SK-N-SH treated with all-trans-retinoic acid at 6 μM for 48 hours (cell line): ENCODE results near the gene HGS.

Experiments used
- ATAC-seq: fragments of 200-7000 bp; cut with Tn5 transposase; 3 replicates; pipeline ENCODE4 v1.9.1; 2020; ENCODE audit warnings: mild to moderate bottlenecking, moderate library complexity
- ARNTL ChIP-seq: fragments of 450-650 bp; formaldehyde crosslinking; IDR thresholded peaks from 2 replicates; pipeline ENCODE4 v1.5.0; 2020; ENCODE audit warnings: low read depth, mild to moderate bottlenecking, moderate library complexity, borderline replicate concordance
- BACH2 ChIP-seq: fragments of 250-450 bp; sonication (Bioruptor Pico); IDR thresholded peaks from 2 replicates; pipeline ENCODE4 v1.9.0; 2021; ENCODE audit warnings: mild to moderate bottlenecking, borderline replicate concordance
- CREB5 ChIP-seq: fragments of 250-450 bp; sonication (Bioruptor Pico); IDR thresholded peaks from 2 replicates; pipeline ENCODE4 v1.5.1; 2020; ENCODE audit warnings: low read depth, mild to moderate bottlenecking, moderate library complexity
- CSDC2 ChIP-seq: fragments of 250-450 bp; sonication (Bioruptor Pico); IDR thresholded peaks from 2 replicates; pipeline ENCODE4 v1.5.0; 2020; ENCODE audit warnings: mild to moderate bottlenecking, moderate library complexity
- CSRNP3 ChIP-seq: fragments of 250-450 bp; sonication (Bioruptor Pico); IDR thresholded peaks from 2 replicates; pipeline ENCODE4 v1.5.1; 2021; ENCODE audit warnings: mild to moderate bottlenecking, moderate library complexity
- ESRRG ChIP-seq: fragments of 250-450 bp; sonication (Bioruptor Pico); IDR thresholded peaks from 2 replicates; pipeline ENCODE4 v1.6.1; 2021; ENCODE audit warnings: mild to moderate bottlenecking
- GLIS3 ChIP-seq: fragments of 250-450 bp; sonication (Bioruptor Pico); IDR thresholded peaks from 2 replicates; pipeline ENCODE4 v1.5.0; 2020; ENCODE audit warnings: mild to moderate bottlenecking, moderate library complexity
- ISL1 ChIP-seq: fragments of 250-450 bp; sonication (Bioruptor Pico); IDR thresholded peaks from 2 replicates; pipeline ENCODE4 v2.1.2; 2022; ENCODE audit warnings: mild to moderate bottlenecking, moderate library complexity
- OSR1 ChIP-seq: fragments of 250-450 bp; sonication (Bioruptor Pico); IDR thresholded peaks from 2 replicates; pipeline ENCODE4 v1.8.0; 2022; ENCODE audit warnings: moderate library complexity, mild to moderate bottlenecking, inconsistent platforms
- PATZ1 ChIP-seq: fragments of 250-450 bp; sonication (Bioruptor Pico); IDR thresholded peaks from 2 replicates; pipeline ENCODE4 v1.8.0; 2020; ENCODE audit warnings: mild to moderate bottlenecking, moderate library complexity, borderline replicate concordance
- POU6F1 ChIP-seq: fragments of 250-450 bp; sonication (Bioruptor Pico); IDR thresholded peaks from 2 replicates; pipeline ENCODE4 v1.8.0; 2021; ENCODE audit warnings: low read depth, mild to moderate bottlenecking, moderate library complexity, borderline replicate concordance
- PPARA ChIP-seq: fragments of 250-450 bp; sonication (Bioruptor Pico); IDR thresholded peaks from 2 replicates; pipeline ENCODE4 v1.5.0; 2020; ENCODE audit warnings: mild to moderate bottlenecking, borderline replicate concordance
- RARB ChIP-seq: fragments of 250-450 bp; sonication (Bioruptor Pico); IDR thresholded peaks from 2 replicates; pipeline ENCODE4 v1.8.0; 2021; ENCODE audit warnings: mild to moderate bottlenecking, moderate library complexity
- SNAI2 ChIP-seq: fragments of 250-450 bp; sonication (Bioruptor Pico); IDR thresholded peaks from 2 replicates; pipeline ENCODE4 v1.5.0; 2020; ENCODE audit warnings: mild to moderate bottlenecking, moderate library complexity
- TOX ChIP-seq: fragments of 250-450 bp; sonication (Bioruptor Pico); IDR thresholded peaks from 2 replicates; pipeline ENCODE4 v1.8.0; 2021; ENCODE audit warnings: mild to moderate bottlenecking, moderate library complexity, borderline replicate concordance
- ZC3H10 ChIP-seq: fragments of 250-450 bp; sonication (Bioruptor Pico); IDR thresholded peaks from 2 replicates; pipeline ENCODE4 v1.5.1; 2021; ENCODE audit warnings: mild to moderate bottlenecking, moderate library complexity
- ZFP3 ChIP-seq: fragments of 250-450 bp; sonication (Bioruptor Pico); IDR thresholded peaks from 2 replicates; pipeline ENCODE4 v1.5.0; 2020; ENCODE audit warnings: mild to moderate bottlenecking, moderate library complexity
- ZFP30 ChIP-seq: fragments of 450-650 bp; formaldehyde crosslinking; IDR thresholded peaks from 2 replicates; pipeline ENCODE4 v1.5.0; 2022; ENCODE audit warnings: mild to moderate bottlenecking, moderate library complexity
- ZNF565 ChIP-seq: fragments of 450-650 bp; formaldehyde crosslinking; conservative IDR thresholded peaks from 2 replicates; pipeline ENCODE4 v1.5.0; 2020; ENCODE audit warnings: low read depth, mild to moderate bottlenecking, moderate library complexity
- ZNF70 ChIP-seq: fragments of 450-650 bp; formaldehyde crosslinking; IDR thresholded peaks from 2 replicates; pipeline ENCODE4 v1.5.0; 2020; ENCODE audit warnings: mild to moderate bottlenecking, moderate library complexity
- ZNF8 ChIP-seq: fragments of 450-650 bp; formaldehyde crosslinking; IDR thresholded peaks from 2 replicates; pipeline ENCODE4 v1.5.0; 2020; ENCODE audit warnings: mild to moderate bottlenecking, moderate library complexity
- TF ChIP-seq, protein P1 (sequence below): fragments of 250-450 bp; sonication (Bioruptor Pico); IDR thresholded peaks from 2 replicates; pipeline ENCODE4 v1.5.0; 2020; ENCODE audit warnings: mild to moderate bottlenecking, moderate library complexity

Gene HGS

GRCh38 chr17:81646869-81647600 is 36.8 kb upstream of the HGS start:
- no peak for ATAC-seq
- TF ChIP-seq GLIS3 (CRISPR knock-in tag), result no peak
- TF ChIP-seq OSR1 (CRISPR knock-in tag), result no peak
- no peak for TF ChIP-seq CREB5 (CRISPR knock-in tag)
- no peak for TF ChIP-seq ARNTL (CRISPR knock-in tag)
- TF ChIP-seq PATZ1 (CRISPR knock-in tag), result no peak
- no peak for TF ChIP-seq ZC3H10 (CRISPR knock-in tag)
- TF ChIP-seq ZFP30 (CRISPR knock-in tag), result no peak
- no peak for TF ChIP-seq TOX (CRISPR knock-in tag)
- TF ChIP-seq, protein P1, sequence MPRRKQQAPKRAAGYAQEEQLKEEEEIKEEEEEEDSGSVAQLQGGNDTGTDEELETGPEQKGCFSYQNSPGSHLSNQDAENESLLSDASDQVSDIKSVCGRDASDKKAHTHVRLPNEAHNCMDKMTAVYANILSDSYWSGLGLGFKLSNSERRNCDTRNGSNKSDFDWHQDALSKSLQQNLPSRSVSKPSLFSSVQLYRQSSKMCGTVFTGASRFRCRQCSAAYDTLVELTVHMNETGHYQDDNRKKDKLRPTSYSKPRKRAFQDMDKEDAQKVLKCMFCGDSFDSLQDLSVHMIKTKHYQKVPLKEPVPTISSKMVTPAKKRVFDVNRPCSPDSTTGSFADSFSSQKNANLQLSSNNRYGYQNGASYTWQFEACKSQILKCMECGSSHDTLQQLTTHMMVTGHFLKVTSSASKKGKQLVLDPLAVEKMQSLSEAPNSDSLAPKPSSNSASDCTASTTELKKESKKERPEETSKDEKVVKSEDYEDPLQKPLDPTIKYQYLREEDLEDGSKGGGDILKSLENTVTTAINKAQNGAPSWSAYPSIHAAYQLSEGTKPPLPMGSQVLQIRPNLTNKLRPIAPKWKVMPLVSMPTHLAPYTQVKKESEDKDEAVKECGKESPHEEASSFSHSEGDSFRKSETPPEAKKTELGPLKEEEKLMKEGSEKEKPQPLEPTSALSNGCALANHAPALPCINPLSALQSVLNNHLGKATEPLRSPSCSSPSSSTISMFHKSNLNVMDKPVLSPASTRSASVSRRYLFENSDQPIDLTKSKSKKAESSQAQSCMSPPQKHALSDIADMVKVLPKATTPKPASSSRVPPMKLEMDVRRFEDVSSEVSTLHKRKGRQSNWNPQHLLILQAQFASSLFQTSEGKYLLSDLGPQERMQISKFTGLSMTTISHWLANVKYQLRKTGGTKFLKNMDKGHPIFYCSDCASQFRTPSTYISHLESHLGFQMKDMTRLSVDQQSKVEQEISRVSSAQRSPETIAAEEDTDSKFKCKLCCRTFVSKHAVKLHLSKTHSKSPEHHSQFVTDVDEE (CRISPR knock-in tag), result no peak
- no peak for TF ChIP-seq CSDC2 (CRISPR knock-in tag)
- no peak for TF ChIP-seq POU6F1 (CRISPR knock-in tag)
- TF ChIP-seq ZNF565 (CRISPR knock-in tag), result no peak

- TF ChIP-seq BACH2 (CRISPR knock-in tag), result no peak
- TF ChIP-seq ISL1 (CRISPR knock-in tag), result no peak
- TF ChIP-seq ZFP3 (CRISPR knock-in tag), result no peak
- TF ChIP-seq SNAI2 (CRISPR knock-in tag), result no peak
- no peak for TF ChIP-seq ZNF70 (CRISPR knock-in tag)
- no peak for TF ChIP-seq OSR1 (CRISPR knock-in tag)
- TF ChIP-seq ZNF8, result no peak
- no peak for TF ChIP-seq RARB
- no peak for TF ChIP-seq ZNF565 (CRISPR knock-in tag)
- TF ChIP-seq CSDC2 (CRISPR knock-in tag), result no peak
- TF ChIP-seq ZFP30 (CRISPR knock-in tag), result no peak
- no peak for TF ChIP-seq POU6F1 (CRISPR knock-in tag)
- no peak for TF ChIP-seq PATZ1 (CRISPR knock-in tag)
- TF ChIP-seq ZC3H10 (CRISPR knock-in tag), result no peak
- TF ChIP-seq ARNTL (CRISPR knock-in tag), result no peak
- TF ChIP-seq GLIS3 (CRISPR knock-in tag), result no peak
- no peak for TF ChIP-seq CSRNP3 (CRISPR knock-in tag)
- TF ChIP-seq TOX (CRISPR knock-in tag), result no peak
- TF ChIP-seq PPARA (CRISPR knock-in tag), result no peak
- TF ChIP-seq ESRRG (CRISPR knock-in tag), result no peak
- TF ChIP-seq, all 23 proteins: peak for 0
- no peak for ATAC-seq
These were observed 36.2 kb upstream of the HGS start for GRCh38 chr17:81647640-81648012.
